KMS-11 (cell line): ENCODE results near the gene CDK6.

ENCODE experiments used
- H2AFZ ChIP-seq: fragments of 200-600 bp; sonication (generic); 2 replicates; pipeline ENCODE4 v1.6.1; 2016; ENCODE audit warnings: antibody characterized with exemption, mixed run types, low read depth
- H3K27ac ChIP-seq: fragments of 200-600 bp; sonication (generic); 2 replicates; pipeline ENCODE4 v1.6.1; 2016; ENCODE audit warnings: mild to moderate bottlenecking, mixed run types
- H3K27me3 ChIP-seq: fragments of 200-600 bp; sonication (generic); 2 replicates; pipeline ENCODE4 v1.6.1; 2017; ENCODE audit warnings: mild to moderate bottlenecking, low read depth, mixed run types, moderate library complexity; ENCODE audit not compliant: insufficient read depth
- H3K36me3 ChIP-seq: fragments of 200-600 bp; sonication (generic); 2 replicates; pipeline ENCODE4 v1.6.1; 2017; ENCODE audit warnings: mild to moderate bottlenecking, mixed run types; ENCODE audit not compliant: insufficient read depth
- H3K4me1 ChIP-seq: fragments of 200-600 bp; sonication (generic); 2 replicates; pipeline ENCODE4 v1.6.1; 2016; ENCODE audit warnings: mild to moderate bottlenecking, low read depth, mixed run types; ENCODE audit not compliant: poor library complexity, severe bottlenecking
- H3K4me2 ChIP-seq: fragments of 200-600 bp; sonication (generic); 2 replicates; pipeline ENCODE4 v1.7.0; 2016; ENCODE audit warnings: mild to moderate bottlenecking, mixed run types
- H3K4me3 ChIP-seq: fragments of 200-600 bp; sonication (generic); IDR thresholded peaks from 2 replicates; pipeline ENCODE4 v1.6.1; 2017; ENCODE audit warnings: low read depth, low read length, mixed read lengths; ENCODE audit not compliant: insufficient read depth
- H3K79me2 ChIP-seq: fragments of 200-600 bp; sonication (generic); 2 replicates; pipeline ENCODE4 v1.6.1; 2016; ENCODE audit warnings: low read depth, mixed run types; ENCODE audit not compliant: insufficient read depth
- H3K9ac ChIP-seq: fragments of 200-600 bp; sonication (generic); 2 replicates; pipeline ENCODE4 v1.6.1; 2016; ENCODE audit warnings: mild to moderate bottlenecking, mixed run types
- H4K20me1 ChIP-seq: fragments of 200-600 bp; sonication (generic); 2 replicates; pipeline ENCODE4 v1.6.1; 2016; ENCODE audit warnings: mild to moderate bottlenecking, mixed run types; ENCODE audit not compliant: insufficient read depth
- TF ChIP-seq, protein P1 (sequence below): fragments of 200-600 bp; sonication (generic); conservative IDR thresholded peaks from 2 replicates; pipeline ENCODE4 v1.6.1; 2017; ENCODE audit warnings: low read depth, mild to moderate bottlenecking, antibody characterized with exemption, low read length, moderate library complexity, mixed read lengths

CDK6 gene

DNA sequence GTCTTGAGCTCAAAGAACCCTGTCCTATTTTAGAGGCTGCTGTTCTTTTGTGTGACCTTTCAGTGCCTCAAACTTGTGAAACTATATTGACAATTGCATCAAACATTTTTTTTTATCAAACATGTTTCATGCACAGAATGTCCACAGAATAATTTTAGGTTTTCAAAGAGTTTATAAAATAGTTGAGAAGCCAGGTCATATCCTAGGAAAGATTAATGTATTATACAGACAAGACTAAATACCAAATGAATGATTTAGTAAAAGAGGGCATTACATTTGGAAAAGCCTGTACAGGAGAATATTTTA lies 67.0 kb downstream of the CDK6 start:
- Histone ChIP-seq H3K4me3 (no peak overlapping the region), H3K9ac (peak overlapping the region; percentile 22; the same call in 1 of the 2 replicates), H3K27me3 (no peaks in the 10 kb centered on the region), H3K4me1 (peaks cover 99% of the 10 kb centered on the region), H3K4me2 (peak overlapping the region; percentile 91), H4K20me1 (no peaks in the 10 kb centered on the region), H3K27ac (peak overlapping the region; percentile 76), H3K36me3 (peaks cover 8% of the 10 kb centered on the region; the same call in 1 of the 2 replicates), H2AFZ (no peak overlapping the region), H3K79me2 (peaks cover 98% of the 10 kb centered on the region)
- TF ChIP-seq, protein P1, sequence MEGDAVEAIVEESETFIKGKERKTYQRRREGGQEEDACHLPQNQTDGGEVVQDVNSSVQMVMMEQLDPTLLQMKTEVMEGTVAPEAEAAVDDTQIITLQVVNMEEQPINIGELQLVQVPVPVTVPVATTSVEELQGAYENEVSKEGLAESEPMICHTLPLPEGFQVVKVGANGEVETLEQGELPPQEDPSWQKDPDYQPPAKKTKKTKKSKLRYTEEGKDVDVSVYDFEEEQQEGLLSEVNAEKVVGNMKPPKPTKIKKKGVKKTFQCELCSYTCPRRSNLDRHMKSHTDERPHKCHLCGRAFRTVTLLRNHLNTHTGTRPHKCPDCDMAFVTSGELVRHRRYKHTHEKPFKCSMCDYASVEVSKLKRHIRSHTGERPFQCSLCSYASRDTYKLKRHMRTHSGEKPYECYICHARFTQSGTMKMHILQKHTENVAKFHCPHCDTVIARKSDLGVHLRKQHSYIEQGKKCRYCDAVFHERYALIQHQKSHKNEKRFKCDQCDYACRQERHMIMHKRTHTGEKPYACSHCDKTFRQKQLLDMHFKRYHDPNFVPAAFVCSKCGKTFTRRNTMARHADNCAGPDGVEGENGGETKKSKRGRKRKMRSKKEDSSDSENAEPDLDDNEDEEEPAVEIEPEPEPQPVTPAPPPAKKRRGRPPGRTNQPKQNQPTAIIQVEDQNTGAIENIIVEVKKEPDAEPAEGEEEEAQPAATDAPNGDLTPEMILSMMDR = no peak

DNA sequence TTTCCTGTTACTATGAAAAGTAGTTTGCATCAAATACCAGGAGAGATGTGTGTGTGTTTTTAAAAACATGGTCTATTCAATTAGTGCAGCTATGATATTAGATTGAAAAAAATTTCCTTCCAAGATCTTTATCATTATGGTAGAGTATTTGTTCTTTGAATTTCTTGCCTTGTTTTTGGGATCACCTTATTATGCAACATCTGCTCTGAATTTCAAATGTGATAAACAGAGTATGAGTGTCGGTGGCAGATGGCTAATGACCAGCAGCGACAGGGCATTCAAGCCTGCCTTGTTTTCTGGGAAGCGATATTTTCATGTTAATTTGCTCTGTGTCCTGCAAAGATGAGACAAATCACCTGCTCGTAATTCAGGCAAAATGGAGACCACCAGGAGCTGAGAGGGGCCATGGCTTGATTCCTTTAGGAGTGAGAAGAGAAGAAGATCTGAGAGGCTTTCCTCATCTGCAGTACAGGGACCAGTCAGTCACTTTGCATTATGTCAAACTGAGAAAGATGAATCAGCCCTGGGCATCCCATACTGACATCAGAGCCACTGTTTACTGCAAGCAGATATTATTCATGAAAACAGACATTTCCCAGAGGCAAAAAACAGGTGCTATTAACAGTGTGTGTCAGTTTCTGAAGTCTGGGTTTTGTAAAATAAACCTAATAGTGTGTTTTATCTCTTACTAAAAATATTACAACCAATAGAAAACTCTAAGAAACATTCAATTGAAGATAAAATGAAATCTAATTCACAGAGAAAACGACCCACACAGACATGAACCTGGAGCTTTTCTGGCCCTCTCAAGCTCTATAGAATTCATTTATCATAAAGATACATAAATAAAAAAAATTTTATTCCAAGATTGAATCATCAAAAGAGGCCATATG lies 67.6 kb downstream of the CDK6 start:
- peaks cover 8% of the 10 kb centered on the region; the same call in 1 of the 2 replicates for H3K36me3 ChIP-seq
- no peak overlapping the region for H3K4me3 ChIP-seq
- H3K9ac ChIP-seq = peak overlapping the region; percentile 22; the same call in 1 of the 2 replicates
- peak overlapping the region; percentile 91 for H3K4me2 ChIP-seq
- H3K27me3 ChIP-seq = no peaks in the 10 kb centered on the region
- no peak overlapping the region for H2AFZ ChIP-seq
- TF ChIP-seq, protein P1 = no peak
- H3K4me1 ChIP-seq = peaks cover 100% of the 10 kb centered on the region
- peak overlapping the region; percentile 76 for H3K27ac ChIP-seq
- peaks cover 98% of the 10 kb centered on the region for H3K79me2 ChIP-seq
- H4K20me1 ChIP-seq = no peaks in the 10 kb centered on the region

DNA sequence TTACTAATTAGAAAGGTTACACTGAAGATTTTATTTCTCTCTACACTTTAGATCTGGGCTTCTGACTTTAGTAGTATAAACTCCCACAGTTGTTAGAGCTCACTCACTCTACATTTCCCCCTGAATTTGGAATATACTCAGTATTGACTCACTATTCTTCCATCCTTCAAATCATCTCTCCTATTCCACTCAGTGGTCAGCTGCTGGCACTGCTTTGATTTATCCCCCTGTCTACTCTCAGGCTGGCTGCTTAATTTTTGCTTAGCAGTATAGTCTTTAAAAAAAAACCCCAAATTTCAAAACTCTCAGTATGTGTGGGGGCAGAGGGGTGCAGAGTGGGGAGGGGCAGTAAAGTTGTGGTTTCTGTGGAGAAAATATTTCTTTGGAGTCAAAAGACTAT lies 68.9 kb downstream of the CDK6 start:
- H3K27ac ChIP-seq = peak overlapping the region; percentile 76
- H4K20me1 ChIP-seq = no peaks in the 10 kb centered on the region
- peaks cover 8% of the 10 kb centered on the region; the same call in 1 of the 2 replicates for H3K36me3 ChIP-seq
- no peaks in the 10 kb centered on the region for H3K27me3 ChIP-seq
- H3K4me1 ChIP-seq = peaks cover 100% of the 10 kb centered on the region
- H3K4me3 ChIP-seq = no peak overlapping the region
- H2AFZ ChIP-seq = no peak overlapping the region
- peaks cover 98% of the 10 kb centered on the region for H3K79me2 ChIP-seq
- H3K9ac ChIP-seq = peak overlapping the region; percentile 22; the same call in 1 of the 2 replicates
- TF ChIP-seq, protein P1 = no peak
- H3K4me2 ChIP-seq = peak overlapping the region; percentile 91

DNA sequence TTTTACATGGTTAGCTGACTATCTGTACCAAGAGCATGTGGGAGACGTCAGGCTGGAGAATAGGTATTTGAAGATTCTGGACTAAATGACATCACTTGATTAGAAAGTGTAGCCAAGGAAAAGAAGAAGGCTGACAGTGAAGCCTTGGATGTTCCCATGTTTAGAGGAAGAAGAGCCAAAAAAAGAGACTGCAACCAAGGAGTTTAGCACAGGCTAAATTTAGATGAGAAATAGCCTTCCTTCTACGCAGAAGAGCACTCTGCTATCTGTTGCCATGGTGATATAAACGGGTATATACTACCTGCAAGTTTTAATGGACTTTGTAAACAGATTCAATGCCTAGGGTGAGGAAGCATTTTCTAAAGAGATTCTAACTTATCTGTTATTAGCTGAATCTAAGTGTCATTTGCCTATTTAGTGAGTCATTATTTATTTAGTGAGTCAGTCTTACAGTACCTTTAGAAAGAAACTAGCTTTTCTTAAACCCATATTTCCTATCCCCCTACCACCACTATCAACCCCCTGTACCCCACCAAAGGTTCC lies 69.8 kb downstream of the CDK6 start:
- H3K27ac ChIP-seq = peak overlapping the region; percentile 76; the same call in 1 of the 2 replicates
- peaks cover 100% of the 10 kb centered on the region for H3K4me1 ChIP-seq

More for the DNA sequence above, 69.8 kb downstream of the CDK6 start:
- Histone ChIP-seq H3K4me3 (no peak overlapping the region), H3K9ac (no peak overlapping the region), H3K27me3 (no peaks in the 10 kb centered on the region), H3K4me2 (peak overlapping the region; percentile 91), H3K36me3 (peaks cover 3% of the 10 kb centered on the region; the same call in 1 of the 2 replicates), H2AFZ (no peak overlapping the region), H3K79me2 (peaks cover 98% of the 10 kb centered on the region), H4K20me1 (0 out of 2 replicates have a peak, but pooled peaks cover 7% of the 10 kb centered on the region)
- TF ChIP-seq, protein P1 = no peak
